ENCODE results near the gene HOXC11. TPM values are rescaled to one million over a fixed set of nuclear protein-coding genes. Genes with fewer than 3 reads are reported as not detected.

The HOXC11 gene
- total RNA-seq, 6 experiments from 2014 or later: 0.09 to 2.2 (median 1.8) TPM

DNA sequence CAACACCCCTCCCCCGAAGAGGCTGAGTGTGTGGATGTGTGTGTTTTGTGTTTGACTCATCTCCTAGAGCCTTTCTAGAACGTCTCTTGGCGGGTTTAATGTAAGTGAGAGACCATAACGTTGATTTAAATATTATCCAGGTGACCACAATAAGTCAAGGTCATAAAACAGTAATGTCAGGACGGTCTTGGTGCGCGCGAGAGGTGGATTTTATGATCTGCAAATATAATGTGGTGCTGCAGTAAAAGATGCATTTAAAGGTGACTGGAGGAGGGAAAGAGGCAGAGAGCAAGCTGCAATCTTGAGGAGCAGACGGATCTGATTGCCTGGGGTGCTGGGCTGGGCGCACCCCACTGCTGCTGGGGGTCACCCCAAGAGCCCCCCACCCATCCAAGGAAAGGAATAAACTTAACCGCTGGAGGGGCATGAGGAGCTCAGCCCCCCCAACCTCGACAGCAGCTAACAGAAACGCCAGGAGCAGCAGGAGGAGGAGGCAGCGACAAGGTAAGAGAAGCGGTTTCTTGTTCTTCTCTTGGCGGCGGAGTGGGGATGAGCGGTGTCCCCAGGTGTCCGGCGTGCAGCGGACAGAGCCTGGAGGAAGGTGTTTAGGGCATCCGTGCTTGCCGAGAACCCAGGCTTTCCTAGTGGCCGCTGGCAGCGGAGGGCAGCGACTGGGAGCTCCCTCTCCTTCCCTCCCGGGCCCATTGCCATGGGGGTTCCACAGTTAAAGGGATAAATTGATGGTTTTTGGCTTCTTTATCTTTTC lies 17.6 kb downstream of the HOXC11 start:
- H3K27me3 Mint-ChIP-seq (ENCODE audit: insufficient read depth): peaks cover 67% of the 10 kb centered on the region
- H3K9me3 Mint-ChIP-seq: no peaks in the 10 kb centered on the region
- no peaks in the 10 kb centered on the region for H3K36me3 Mint-ChIP-seq (ENCODE audit: low read depth)
- no peak for DNase-seq
- peaks cover 16% of the 10 kb centered on the region for H3K4me1 Mint-ChIP-seq (ENCODE audit: low read depth)
- H3K4me3 Mint-ChIP-seq: no peak overlapping the region
- H3K27ac Mint-ChIP-seq: no peak overlapping the region
- TF ChIP-seq, protein P1, sequence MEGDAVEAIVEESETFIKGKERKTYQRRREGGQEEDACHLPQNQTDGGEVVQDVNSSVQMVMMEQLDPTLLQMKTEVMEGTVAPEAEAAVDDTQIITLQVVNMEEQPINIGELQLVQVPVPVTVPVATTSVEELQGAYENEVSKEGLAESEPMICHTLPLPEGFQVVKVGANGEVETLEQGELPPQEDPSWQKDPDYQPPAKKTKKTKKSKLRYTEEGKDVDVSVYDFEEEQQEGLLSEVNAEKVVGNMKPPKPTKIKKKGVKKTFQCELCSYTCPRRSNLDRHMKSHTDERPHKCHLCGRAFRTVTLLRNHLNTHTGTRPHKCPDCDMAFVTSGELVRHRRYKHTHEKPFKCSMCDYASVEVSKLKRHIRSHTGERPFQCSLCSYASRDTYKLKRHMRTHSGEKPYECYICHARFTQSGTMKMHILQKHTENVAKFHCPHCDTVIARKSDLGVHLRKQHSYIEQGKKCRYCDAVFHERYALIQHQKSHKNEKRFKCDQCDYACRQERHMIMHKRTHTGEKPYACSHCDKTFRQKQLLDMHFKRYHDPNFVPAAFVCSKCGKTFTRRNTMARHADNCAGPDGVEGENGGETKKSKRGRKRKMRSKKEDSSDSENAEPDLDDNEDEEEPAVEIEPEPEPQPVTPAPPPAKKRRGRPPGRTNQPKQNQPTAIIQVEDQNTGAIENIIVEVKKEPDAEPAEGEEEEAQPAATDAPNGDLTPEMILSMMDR (IDR thresholded peaks at IDR 0.05): no peak

DNA sequence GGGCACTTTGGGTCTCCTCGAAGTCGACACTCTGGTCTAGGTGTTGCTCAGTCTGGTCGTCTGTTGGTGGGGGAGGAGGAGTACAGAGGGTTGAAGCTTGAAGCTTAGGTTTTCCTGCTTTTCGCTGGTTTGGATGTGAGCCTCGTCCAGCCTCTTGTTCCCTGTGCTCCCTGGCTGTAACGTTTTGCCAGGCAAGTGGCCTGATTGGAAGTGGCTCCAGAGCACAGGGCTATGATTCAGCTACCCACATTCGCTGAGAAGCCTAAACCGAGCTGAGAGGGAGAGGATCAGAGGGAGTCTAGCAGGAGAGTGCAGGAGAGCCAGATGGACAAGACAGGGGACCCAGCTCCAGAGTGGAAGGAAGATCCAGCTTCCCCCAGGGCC lies 18.1 kb downstream of the HOXC11 start:
- H3K27ac Mint-ChIP-seq: no peak overlapping the region
- H3K4me1 Mint-ChIP-seq (ENCODE audit: low read depth): peaks cover 16% of the 10 kb centered on the region
- H3K27me3 Mint-ChIP-seq (ENCODE audit: insufficient read depth): peaks cover 69% of the 10 kb centered on the region
- no peaks in the 10 kb centered on the region for H3K36me3 Mint-ChIP-seq (ENCODE audit: low read depth)
- H3K4me3 Mint-ChIP-seq: no peak overlapping the region
- no peak for DNase-seq
- TF ChIP-seq, protein P1 (IDR thresholded peaks at IDR 0.05): no peak
- H3K9me3 Mint-ChIP-seq: no peaks in the 10 kb centered on the region

DNA sequence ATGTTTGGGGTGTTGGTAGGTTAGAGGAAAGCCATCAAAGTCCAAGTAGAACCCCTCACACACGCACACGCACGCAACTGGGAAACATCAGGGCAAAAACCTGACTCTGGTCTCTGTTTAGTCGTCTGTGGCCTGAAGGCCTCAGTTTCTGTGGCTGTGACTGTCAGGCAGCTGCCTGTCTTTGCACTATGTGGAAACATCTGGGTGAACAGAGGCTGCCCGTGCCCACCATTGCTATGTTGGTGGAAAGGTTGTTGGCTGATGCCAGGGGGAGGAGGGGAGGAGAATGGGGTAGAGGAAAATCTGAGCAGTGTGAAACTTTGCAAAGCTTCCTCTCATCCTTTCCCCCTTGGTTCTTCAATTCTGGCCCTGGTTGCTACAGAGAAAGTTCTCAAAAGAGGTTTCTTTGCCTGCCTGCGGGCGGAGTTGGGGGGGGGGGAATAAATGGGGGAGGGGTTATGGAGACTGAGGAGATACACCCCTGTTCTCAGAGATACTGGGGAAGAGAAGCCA lies 19.5 kb downstream of the HOXC11 start:
- H3K27me3 Mint-ChIP-seq (ENCODE audit: insufficient read depth): peaks cover 67% of the 10 kb centered on the region
- no peak for DNase-seq
- H3K4me1 Mint-ChIP-seq (ENCODE audit: low read depth): peaks cover 16% of the 10 kb centered on the region
- no peaks in the 10 kb centered on the region for H3K9me3 Mint-ChIP-seq
- no peaks in the 10 kb centered on the region for H3K36me3 Mint-ChIP-seq (ENCODE audit: low read depth)
- no peak overlapping the region for H3K27ac Mint-ChIP-seq
- TF ChIP-seq, protein P1 (IDR thresholded peaks at IDR 0.05): no peak
- no peak overlapping the region for H3K4me3 Mint-ChIP-seq

DNA sequence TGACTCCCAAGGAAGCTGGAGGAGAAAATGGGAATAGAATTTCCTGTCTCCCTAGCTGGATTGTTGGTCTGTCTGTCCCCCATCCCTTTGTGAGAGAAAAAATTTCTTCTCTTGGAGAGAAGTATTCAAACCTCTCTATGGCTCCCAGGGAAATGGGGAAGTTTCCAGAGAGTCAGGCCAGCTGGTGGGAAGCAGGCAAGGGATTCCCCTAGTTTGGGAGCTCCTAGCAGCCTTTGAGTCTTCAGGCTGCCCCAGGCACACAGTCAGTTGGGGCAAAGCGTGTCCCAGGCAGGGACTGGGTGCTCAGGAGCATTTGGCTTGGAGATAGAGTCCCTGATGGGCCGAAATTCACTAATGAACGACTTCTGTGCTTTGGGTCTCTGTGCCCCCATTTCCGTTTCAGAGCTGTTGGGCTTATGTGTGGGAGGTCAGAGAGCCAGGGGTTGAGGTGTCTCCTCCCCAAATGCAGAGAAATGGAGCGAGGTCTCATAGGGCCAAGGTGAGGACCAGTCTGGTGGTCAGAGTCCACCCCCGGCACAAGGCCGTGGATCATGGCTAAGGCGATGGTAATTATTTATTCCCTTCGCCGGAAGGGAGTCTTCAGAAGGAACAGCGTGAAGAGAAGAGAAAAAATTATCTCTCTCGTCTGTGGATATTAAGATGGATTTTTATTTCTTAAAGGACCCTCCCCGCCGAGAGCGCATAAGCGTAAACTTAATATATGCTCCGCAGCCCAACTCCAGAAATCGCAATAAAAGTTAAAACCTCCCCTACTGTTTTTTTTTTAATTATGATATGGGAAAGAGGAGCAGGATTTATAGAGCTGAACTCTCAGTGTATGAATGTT lies 20.5 kb downstream of the HOXC11 start:
- no peak for DNase-seq
- Mint-ChIP-seq H3K27ac (no peak overlapping the region), H3K4me3 (no peak overlapping the region), H3K4me1 (ENCODE audit: low read depth) (peaks cover 16% of the 10 kb centered on the region), H3K36me3 (ENCODE audit: low read depth) (no peaks in the 10 kb centered on the region), H3K9me3 (no peaks in the 10 kb centered on the region), H3K27me3 (ENCODE audit: insufficient read depth) (peaks cover 68% of the 10 kb centered on the region)
- TF ChIP-seq, protein P1 (IDR thresholded peaks at IDR 0.05): no peak

DNA sequence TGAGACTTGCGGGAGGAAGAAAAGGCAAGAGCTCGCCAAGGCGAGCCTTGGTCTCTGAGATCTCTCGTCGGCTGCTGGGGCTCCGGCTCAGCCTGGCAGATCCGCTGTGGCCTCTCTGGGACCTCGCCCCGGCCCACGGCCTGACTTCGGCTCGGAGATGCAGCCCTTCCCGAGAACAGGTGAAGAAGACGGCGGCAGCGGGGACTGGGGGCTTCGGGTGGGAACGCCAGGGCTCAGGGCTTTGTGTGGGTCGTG lies 21.0 kb downstream of the HOXC11 start:
- H3K36me3 Mint-ChIP-seq (ENCODE audit: low read depth): no peaks in the 10 kb centered on the region
- no peak overlapping the region for H3K27ac Mint-ChIP-seq
- no peak for DNase-seq
- H3K27me3 Mint-ChIP-seq (ENCODE audit: insufficient read depth): peaks cover 68% of the 10 kb centered on the region
- H3K4me1 Mint-ChIP-seq (ENCODE audit: low read depth): peaks cover 16% of the 10 kb centered on the region
- no peaks in the 10 kb centered on the region for H3K9me3 Mint-ChIP-seq
- TF ChIP-seq, protein P1 (IDR thresholded peaks at IDR 0.05): no peak
- H3K4me3 Mint-ChIP-seq: no peak overlapping the region

Data from HFFc6 (cell line).